Measurements from ENCODE around the gene RNF215.
"Not testable (repeated sequence)": the region's sequence is repeated elsewhere in the genome, so short reads cannot be mapped to it uniquely, and the experiment has no call there.

RNF215 gene

GRCh38 chr22:30404307-30404706 lies 17.1 kb upstream of the RNF215 start:
- no peak overlapping the region for H3K4me3 ChIP-seq (ENCODE audit: insufficient read depth, low read length, poor library complexity, severe bottlenecking)
- no peaks in the 10 kb centered on the region for H3F3A ChIP-seq (ENCODE audit: insufficient read depth)
- TF ChIP-seq EZH2phosphoT487 (conservative IDR thresholded peaks at IDR 0.05; ENCODE audit: low read length) = no peak
- TF ChIP-seq CTCF (IDR thresholded peaks at IDR 0.05; ENCODE audit: insufficient read depth, low read length, poor library complexity, severe bottlenecking) = no peak
- H3K27me3 ChIP-seq (ENCODE audit: low read length) = no peaks in the 10 kb centered on the region
- no peak overlapping the region for H2AFZ ChIP-seq (ENCODE audit: low read depth, low read length, severe bottlenecking)
- H3K4me2 ChIP-seq (ENCODE audit: low read depth, low read length, poor library complexity, severe bottlenecking) = no peak overlapping the region
- no peak overlapping the region for H3K27ac ChIP-seq (ENCODE audit: low read depth, low read length)
- no peaks in the 10 kb centered on the region for H4K20me1 ChIP-seq (ENCODE audit: low read depth, low read length)
- no peaks in the 10 kb centered on the region for H3K79me2 ChIP-seq (ENCODE audit: insufficient read depth, low read length)
- H3K9me2 ChIP-seq (replicated peaks; ENCODE audit: insufficient read depth, low read length) = no peaks in the 10 kb centered on the region
- H3K9me3 ChIP-seq (ENCODE audit: insufficient read depth, low read length) = no peaks in the 10 kb centered on the region
- no peak overlapping the region for H3K9ac ChIP-seq (ENCODE audit: low read length)
- no peaks in the 10 kb centered on the region for H3K36me3 ChIP-seq (ENCODE audit: low read length)

- H3K9ac ChIP-seq (ENCODE audit: low read length); H4K20me1 ChIP-seq (ENCODE audit: low read depth, low read length); H3K4me2 ChIP-seq (ENCODE audit: low read depth, low read length, poor library complexity, severe bottlenecking); H3K9me3 ChIP-seq (ENCODE audit: insufficient read depth, low read length); H2AFZ ChIP-seq (ENCODE audit: low read depth, low read length, severe bottlenecking); H3K9me2 ChIP-seq (replicated peaks; ENCODE audit: insufficient read depth, low read length); H3K4me3 ChIP-seq (ENCODE audit: insufficient read depth, low read length, poor library complexity, severe bottlenecking); H3K36me3 ChIP-seq (ENCODE audit: low read length); H3K79me2 ChIP-seq (ENCODE audit: insufficient read depth, low read length); H3K27ac ChIP-seq (ENCODE audit: low read depth, low read length); H3F3A ChIP-seq (ENCODE audit: insufficient read depth); H3K27me3 ChIP-seq (ENCODE audit: low read length): not testable (repeated sequence)
These were observed 15.5 kb upstream of the RNF215 start for GRCh38 chr22:30402766-30403104.

- H3K27me3 ChIP-seq (ENCODE audit: low read length) = no peaks in the 10 kb centered on the region
These were observed 15.0 kb upstream of the RNF215 start for GRCh38 chr22:30402028-30402765.

GRCh38 chr22:30401024-30401423 lies 13.8 kb upstream of the RNF215 start:
- not testable (repeated sequence) for H3K9me3 ChIP-seq (ENCODE audit: insufficient read depth, low read length); H3K9ac ChIP-seq (ENCODE audit: low read length); H3K36me3 ChIP-seq (ENCODE audit: low read length); H3K4me3 ChIP-seq (ENCODE audit: insufficient read depth, low read length, poor library complexity, severe bottlenecking); H3K4me2 ChIP-seq (ENCODE audit: low read depth, low read length, poor library complexity, severe bottlenecking); H3K27ac ChIP-seq (ENCODE audit: low read depth, low read length); H3K27me3 ChIP-seq (ENCODE audit: low read length); H2AFZ ChIP-seq (ENCODE audit: low read depth, low read length, severe bottlenecking); H3F3A ChIP-seq (ENCODE audit: insufficient read depth); H3K79me2 ChIP-seq (ENCODE audit: insufficient read depth, low read length); H4K20me1 ChIP-seq (ENCODE audit: low read depth, low read length); H3K9me2 ChIP-seq (replicated peaks; ENCODE audit: insufficient read depth, low read length)

More at GRCh38 chr22:30402028-30402765, 15.0 kb upstream of the RNF215 start:
- Histone ChIP-seq H3K4me2 (ENCODE audit: low read depth, low read length, poor library complexity, severe bottlenecking) (no peak overlapping the region), H3F3A (ENCODE audit: insufficient read depth) (no peaks in the 10 kb centered on the region), H4K20me1 (ENCODE audit: low read depth, low read length) (no peaks in the 10 kb centered on the region), H3K9me3 (ENCODE audit: insufficient read depth, low read length) (no peaks in the 10 kb centered on the region), H3K36me3 (ENCODE audit: low read length) (no peaks in the 10 kb centered on the region), H2AFZ (ENCODE audit: low read depth, low read length, severe bottlenecking) (no peak overlapping the region), H3K4me3 (ENCODE audit: insufficient read depth, low read length, poor library complexity, severe bottlenecking) (no peak overlapping the region), H3K9ac (ENCODE audit: low read length) (no peak overlapping the region), H3K79me2 (ENCODE audit: insufficient read depth, low read length) (no peaks in the 10 kb centered on the region), H3K27ac (ENCODE audit: low read depth, low read length) (no peak overlapping the region), H3K9me2 (replicated peaks; ENCODE audit: insufficient read depth, low read length) (no peaks in the 10 kb centered on the region)
- no peak for TF ChIP-seq EZH2phosphoT487 (conservative IDR thresholded peaks at IDR 0.05; ENCODE audit: low read length)
- TF ChIP-seq CTCF (IDR thresholded peaks at IDR 0.05; ENCODE audit: insufficient read depth, low read length, poor library complexity, severe bottlenecking) = no peak

All from SU-DHL-6 (cell line).